Measurements from ENCODE around the gene ZDHHC24. TPM values are rescaled to one million over a fixed set of nuclear protein-coding genes. Genes with fewer than 3 reads are reported as not detected.

The ZDHHC24 gene
- polyA plus RNA-seq, 1 experiment: 11.9 TPM

DNA sequence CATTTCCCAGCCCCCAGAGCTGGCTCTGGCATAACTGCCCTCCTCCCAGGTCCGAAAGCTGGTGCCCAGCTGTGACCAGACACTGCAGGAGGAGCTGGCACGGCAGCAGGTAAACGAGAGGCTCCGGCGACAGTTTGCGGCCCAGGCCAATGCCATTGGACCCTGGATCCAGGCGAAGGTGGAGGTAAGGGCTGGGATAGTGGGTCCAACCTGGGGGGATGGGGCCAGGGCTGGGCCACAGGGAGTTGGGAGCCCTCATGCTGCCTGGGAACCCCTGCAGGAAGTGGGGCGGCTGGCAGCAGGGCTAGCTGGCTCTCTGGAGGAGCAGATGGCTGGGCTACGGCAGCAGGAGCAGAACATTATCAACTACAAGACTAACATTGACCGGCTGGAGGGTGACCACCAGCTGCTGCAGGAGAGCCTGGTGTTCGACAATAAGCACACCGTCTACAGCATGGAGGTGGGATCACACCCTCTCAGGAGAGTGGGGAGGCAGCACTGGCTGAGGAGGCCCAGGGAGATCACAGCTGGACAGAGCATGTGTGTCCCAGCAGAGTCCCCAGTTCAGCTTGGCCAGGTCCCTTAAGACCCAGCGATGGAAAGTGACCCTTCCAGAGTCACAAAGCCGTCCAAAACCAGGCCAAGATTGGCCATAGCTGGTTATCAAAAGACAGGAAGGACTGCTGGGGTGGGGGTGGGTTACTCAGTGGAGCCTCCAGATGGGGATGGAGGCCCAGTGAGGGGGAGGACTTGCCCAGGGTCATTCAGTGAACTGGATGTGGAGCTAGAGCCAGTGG is 15.5 kb upstream of the ZDHHC24 start:
- ChIA-PET POLR2A (no interaction called here), CTCF (interaction anchor here (0.6 to 2.2 kb wide), 3 partner anchors 18 to 146 kb away, joined by 3 to 8 read pairs (median 6); partner anchors contain the start of gene RBM4B)
- no peak for DNase-seq (ENCODE audit: low read depth)
- H3K36me3 ChIP-seq (ENCODE audit: control insufficient read depth, insufficient read depth, low read length): peaks cover 2% of the 10 kb centered on the region
- H3K27me3 ChIP-seq (ENCODE audit: control insufficient read depth, insufficient read depth, low read length): peaks cover 5% of the 10 kb centered on the region
- no peak for TF ChIP-seq CTCF (IDR thresholded peaks at IDR 0.05; ENCODE audit: insufficient read depth, low read depth, low read length)
- no peak overlapping the region for H3K4me3 ChIP-seq (ENCODE audit: low read depth, low read length)

- Histone ChIP-seq H3K27me3 (ENCODE audit: control insufficient read depth, insufficient read depth, low read length) (peaks cover 7% of the 10 kb centered on the region), H3K4me3 (ENCODE audit: low read depth, low read length) (no peak overlapping the region), H3K36me3 (ENCODE audit: control insufficient read depth, insufficient read depth, low read length) (no peaks in the 10 kb centered on the region)
- POLR2A ChIA-PET: no interaction called here
- DNase-seq (ENCODE audit: low read depth): no peak
- TF ChIP-seq CTCF (IDR thresholded peaks at IDR 0.05; ENCODE audit: insufficient read depth, low read depth, low read length): no peak
- CTCF ChIA-PET: interaction anchor here (1.1 kb wide), 1 partner anchor 50 kb away, joined by 3 read pairs; the partner anchor contains the start of gene BBS1
Measured at GRCh38 chr11:66559866-66560676, 14.2 kb upstream of the ZDHHC24 start.

DNA sequence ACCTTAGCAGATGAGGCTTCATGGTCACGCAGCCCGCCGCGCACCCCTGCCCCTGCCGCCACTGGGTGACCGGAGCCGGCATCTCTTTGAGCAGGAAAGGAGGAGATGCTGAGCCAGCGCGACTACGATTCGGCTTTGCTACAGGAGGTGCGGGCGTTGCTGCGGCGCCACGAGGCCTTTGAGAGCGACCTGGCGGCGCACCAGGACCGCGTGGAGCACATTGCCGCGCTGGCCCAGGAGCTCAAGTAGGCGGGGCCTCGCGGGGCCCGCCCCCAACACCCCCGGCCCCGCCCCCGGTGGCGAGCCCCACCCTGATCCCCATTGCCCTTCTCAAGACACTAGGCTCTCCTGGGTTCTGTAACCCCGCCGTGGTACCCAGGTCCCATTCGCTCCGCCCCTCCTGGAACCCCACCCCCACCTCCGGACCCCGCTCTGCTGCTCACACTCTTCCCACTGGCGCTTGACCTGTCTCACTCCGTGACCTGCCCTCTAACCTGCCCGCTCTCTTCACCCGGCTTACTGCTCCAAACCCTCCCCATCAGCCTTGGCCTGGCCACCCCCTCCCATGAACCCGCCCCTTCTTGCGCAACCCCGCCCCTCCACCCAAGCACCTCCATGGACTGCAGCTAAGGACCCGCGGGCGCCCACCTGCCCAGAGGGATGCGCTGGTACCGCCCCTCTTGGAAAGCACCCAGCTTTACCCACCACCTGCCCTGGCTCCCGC is 13.5 kb upstream of the ZDHHC24 start:
- Histone ChIP-seq H3K4me3 (ENCODE audit: low read depth, low read length) (no peak overlapping the region), H3K27me3 (ENCODE audit: control insufficient read depth, insufficient read depth, low read length) (peaks cover 7% of the 10 kb centered on the region), H3K36me3 (ENCODE audit: control insufficient read depth, insufficient read depth, low read length) (no peaks in the 10 kb centered on the region)
- ChIA-PET POLR2A (no interaction called here), CTCF (interaction anchor here (1.1 kb wide), 1 partner anchor 49 kb away, joined by 3 read pairs; the partner anchor contains the start of gene BBS1)
- no peak for DNase-seq (ENCODE audit: low read depth)
- no peak for TF ChIP-seq CTCF (IDR thresholded peaks at IDR 0.05; ENCODE audit: insufficient read depth, low read depth, low read length)

DNA sequence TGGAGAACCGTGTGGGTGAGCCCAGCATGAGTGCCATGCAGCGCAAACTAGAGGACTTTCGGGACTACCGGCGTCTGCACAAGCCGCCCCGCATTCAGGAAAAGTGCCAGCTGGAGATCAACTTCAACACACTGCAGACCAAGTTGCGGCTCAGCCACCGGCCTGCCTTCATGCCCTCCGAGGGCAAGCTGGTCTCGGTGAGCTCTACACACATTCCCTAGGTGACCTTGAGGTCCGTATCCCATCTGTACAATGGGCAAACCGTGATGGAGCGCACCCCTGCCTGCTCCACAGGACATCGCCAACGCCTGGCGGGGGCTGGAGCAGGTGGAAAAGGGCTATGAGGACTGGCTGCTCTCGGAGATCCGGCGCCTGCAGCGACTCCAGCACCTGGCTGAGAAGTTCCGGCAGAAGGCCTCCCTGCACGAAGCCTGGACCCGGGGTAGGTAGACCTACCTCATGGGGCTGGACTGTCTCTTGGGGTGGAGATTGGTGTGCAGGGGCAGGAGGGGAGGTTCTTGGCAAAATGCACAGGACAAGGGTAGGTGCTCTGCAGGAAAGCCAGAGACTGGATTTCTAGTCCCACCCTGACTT is 12.0 kb upstream of the ZDHHC24 start:
- DNase-seq (ENCODE audit: low read depth): no peak
- no peak for TF ChIP-seq CTCF (IDR thresholded peaks at IDR 0.05; ENCODE audit: insufficient read depth, low read depth, low read length)
- Histone ChIP-seq H3K27me3 (ENCODE audit: control insufficient read depth, insufficient read depth, low read length) (peaks cover 7% of the 10 kb centered on the region), H3K4me3 (ENCODE audit: low read depth, low read length) (no peak overlapping the region), H3K36me3 (ENCODE audit: control insufficient read depth, insufficient read depth, low read length) (no peaks in the 10 kb centered on the region)
- CTCF ChIA-PET: no interaction called here
- POLR2A ChIA-PET: no interaction called here
